CD4-positive, alpha-beta memory T cell (primary cell): ENCODE data around the gene KCNJ15. TPM values are rescaled to one million over a fixed set of nuclear protein-coding genes. Genes with fewer than 3 reads are reported as not detected.

Source experiments
- CTCF ChIA-PET: fragments of 350-600 bp; sonication (Branson Sonifier 250); formaldehyde crosslinking; loops from one replicate; lab custom pipeline; 2021; ENCODE audit warnings: inconsistent platforms; ENCODE audit not compliant: partially characterized antibody; lab: Charles Lee
- POLR2A ChIA-PET: fragments of 350-600 bp; sonication (Branson Sonifier 250); formaldehyde crosslinking; loops from one replicate; lab custom pipeline; 2021; ENCODE audit not compliant: partially characterized antibody; lab: Charles Lee
- DNase-seq, 5 donors: peaks; one replicate each; pipeline versions ENCODE4 v3.0.0 to v3.0.0-alpha.2; 2020 to 2022; ENCODE audit warnings: mixed read lengths in 1 of 5
- H3K27ac ChIP-seq: one replicate; pipeline ENCODE4 v1.7.0; 2013; ENCODE audit warnings: low read depth, low read length
- H3K27me3 ChIP-seq: 2 replicates; pipeline ENCODE4 v1.7.0; 2013; ENCODE audit warnings: mild to moderate bottlenecking, low read length, moderate library complexity; ENCODE audit not compliant: insufficient read depth
- H3K36me3 ChIP-seq: 2 replicates; pipeline ENCODE4 v1.7.0; 2013; ENCODE audit warnings: mild to moderate bottlenecking, low read length, moderate library complexity; ENCODE audit not compliant: insufficient read depth
- H3K4me1 ChIP-seq: 2 replicates; pipeline ENCODE4 v1.7.0; 2013; ENCODE audit warnings: mild to moderate bottlenecking, low read length, moderate library complexity; ENCODE audit not compliant: insufficient read depth
- H3K4me3 ChIP-seq, 2 donors: one replicate each; pipeline ENCODE4 v1.7.0; 2013; ENCODE audit warnings: low read length in 2 of 2, mild to moderate bottlenecking in 1 of 2
- H3K9me3 ChIP-seq, 2 donors: one replicate each; pipeline ENCODE4 v1.7.0; 2013; ENCODE audit warnings: low read length in 2 of 2, control low read depth in 1 of 2; ENCODE audit not compliant: control insufficient read depth in 1 of 2
- H3K27ac Mint-ChIP-seq, 7 donors: one replicate each; pipeline ENCODE4 v1.8.0; 2020 to 2021; ENCODE audit warnings: mixed read lengths in 7 of 7, mild to moderate bottlenecking in 6 of 7, inconsistent platforms in 3 of 7, moderate library complexity in 3 of 7
- H3K27me3 Mint-ChIP-seq, 2 donors: one replicate each; pipeline ENCODE4 v1.8.0; 2020 to 2021; ENCODE audit warnings: mixed read lengths in 2 of 2
- H3K36me3 Mint-ChIP-seq, 2 donors: one replicate each; pipeline ENCODE4 v1.8.0; 2020 to 2021; ENCODE audit warnings: mixed read lengths in 2 of 2, inconsistent platforms in 1 of 2, mild to moderate bottlenecking in 1 of 2
- H3K4me1 Mint-ChIP-seq, 4 donors: one replicate each; pipeline ENCODE4 v1.8.0; 2020 to 2021; ENCODE audit warnings: mixed read lengths in 4 of 4, mild to moderate bottlenecking in 1 of 4
- H3K4me3 Mint-ChIP-seq, 8 donors: one replicate each; pipeline ENCODE4 v1.8.0; 2020 to 2021; ENCODE audit warnings: mixed read lengths in 8 of 8, mild to moderate bottlenecking in 7 of 8, moderate library complexity in 6 of 8, inconsistent platforms in 3 of 8
- H3K9me3 Mint-ChIP-seq, 8 donors: one replicate each; pipeline ENCODE4 v1.8.0; 2020 to 2021; ENCODE audit warnings: mixed read lengths in 8 of 8, mild to moderate bottlenecking in 5 of 8, inconsistent platforms in 3 of 8, moderate library complexity in 1 of 8
- intact Hi-C: fragments of 100-400 bp; cut with micrococcal nuclease; formaldehyde crosslinking; loops from one replicate; pipeline ENCODE4 v1.15.1; 2023
- polyA plus RNA-seq, 2 donors: library from polyadenylated mRNA; unstranded; fragments of 300-500 nt; fragmentation: Illumina TruSeq; gene quantifications; one replicate each; pipeline ENCODE4 v1.2.3, GENCODE V29; 2021
- total RNA-seq, 2 experiments: library from RNA; stranded (reverse); gene quantifications; one replicate each; pipeline ENCODE4 v1.2.3, GENCODE V29; 2021

Gene KCNJ15
- total and polyA plus RNA-seq, 4 experiments from 2014 or later: 0.17 to 1.1 (median 0.51) TPM

DNA sequence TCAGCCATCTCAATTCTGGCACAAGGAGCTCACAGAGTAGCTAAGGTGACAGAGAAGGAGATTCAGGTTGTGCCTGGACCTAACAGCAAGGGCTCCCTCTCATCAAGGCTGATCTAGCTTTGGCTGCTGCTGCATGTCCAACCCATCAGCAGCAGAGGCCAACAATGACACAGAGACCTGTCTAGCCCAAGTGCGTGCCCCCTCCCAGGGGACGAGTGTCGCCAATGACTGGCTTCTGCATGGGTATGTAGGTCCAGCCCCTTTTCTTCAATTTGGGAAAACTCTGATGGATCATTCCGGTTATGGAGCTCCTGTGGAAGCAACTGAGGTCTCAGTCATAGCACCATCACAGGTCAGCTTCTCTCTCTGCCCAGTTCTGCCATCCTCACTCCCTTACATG is 83.3 kb downstream of the KCNJ15 start:
- DNase-seq: no peak
- Histone ChIP-seq H3K27me3 (no peaks in the 10 kb centered on the region), H3K4me1 (no peaks in the 10 kb centered on the region), H3K4me3 (no peak overlapping the region), H3K36me3 (no peaks in the 10 kb centered on the region), H3K9me3 (no peaks in the 10 kb centered on the region), H3K27ac (no peak overlapping the region)
- H3K27ac Mint-ChIP-seq: no peak overlapping the region
- no peaks in the 10 kb centered on the region for H3K9me3 Mint-ChIP-seq
- H3K36me3 Mint-ChIP-seq: no peaks in the 10 kb centered on the region
- no peak overlapping the region for H3K4me3 Mint-ChIP-seq
- ChIA-PET POLR2A (no interaction called here), CTCF (no interaction called here)
- no peaks in the 10 kb centered on the region for H3K4me1 Mint-ChIP-seq
- H3K27me3 Mint-ChIP-seq: no peaks in the 10 kb centered on the region
- intact Hi-C loops: no loop called here

DNA sequence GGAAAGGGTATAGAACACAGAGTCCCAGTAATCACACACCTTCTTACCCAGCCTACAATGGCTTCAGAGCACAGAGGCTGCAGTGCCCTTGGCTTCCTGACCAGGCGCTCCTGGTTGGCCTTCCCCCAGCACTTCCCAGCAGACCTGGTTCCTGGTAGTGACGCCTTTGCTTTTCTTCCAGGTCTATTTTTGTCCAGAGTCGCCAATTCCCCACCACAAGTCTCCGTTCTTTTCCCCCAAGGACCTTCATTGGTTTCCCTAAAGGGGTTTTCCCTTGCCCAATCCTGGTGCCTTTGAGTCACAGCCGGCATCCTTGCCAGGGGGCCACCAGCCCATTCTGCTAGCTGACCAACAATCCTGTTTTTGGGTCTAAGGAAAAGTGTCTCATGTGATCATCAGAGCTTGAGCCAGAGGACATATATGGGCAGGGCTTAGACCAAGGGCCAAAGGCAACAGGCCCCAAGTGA is 84.8 kb downstream of the KCNJ15 start:
- H3K36me3 Mint-ChIP-seq: no peaks in the 10 kb centered on the region
- no peak overlapping the region for H3K27ac Mint-ChIP-seq
- Histone ChIP-seq H3K4me3 (no peak overlapping the region), H3K36me3 (no peaks in the 10 kb centered on the region), H3K4me1 (no peaks in the 10 kb centered on the region), H3K27me3 (no peaks in the 10 kb centered on the region), H3K27ac (no peak overlapping the region), H3K9me3 (no peaks in the 10 kb centered on the region)
- DNase-seq: no peak
- ChIA-PET POLR2A (no interaction called here), CTCF (no interaction called here)
- no peaks in the 10 kb centered on the region for H3K27me3 Mint-ChIP-seq
- peaks cover 0 to 3% (median 0%) of the 10 kb centered on the region in 8 donors for H3K9me3 Mint-ChIP-seq
- intact Hi-C loops: no loop called here
- no peaks in the 10 kb centered on the region for H3K4me1 Mint-ChIP-seq
- no peak overlapping the region for H3K4me3 Mint-ChIP-seq

DNA sequence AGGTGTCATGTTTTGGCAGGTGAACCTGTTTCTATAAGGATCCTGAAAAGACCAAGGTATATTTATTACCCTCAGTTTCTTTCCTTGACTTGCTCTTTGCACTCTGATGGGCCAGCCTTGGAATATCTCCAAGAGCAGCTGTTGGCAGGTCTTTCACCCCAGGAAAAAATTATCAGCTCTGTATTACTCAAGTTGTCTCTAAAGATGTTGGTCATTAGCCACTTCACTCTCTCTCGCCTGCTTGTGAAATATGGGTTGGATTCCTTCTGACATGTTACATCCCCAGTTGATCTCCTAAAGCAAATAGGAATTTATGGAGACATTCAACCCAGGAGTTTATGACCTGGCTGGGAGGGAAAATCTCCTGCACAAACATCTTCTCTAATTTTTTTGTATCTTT is 85.9 kb downstream of the KCNJ15 start:
- Histone ChIP-seq H3K9me3 (no peaks in the 10 kb centered on the region), H3K4me3 (no peak overlapping the region), H3K27me3 (no peaks in the 10 kb centered on the region), H3K36me3 (no peaks in the 10 kb centered on the region), H3K27ac (no peak overlapping the region), H3K4me1 (no peaks in the 10 kb centered on the region)
- H3K36me3 Mint-ChIP-seq: no peaks in the 10 kb centered on the region
- CTCF ChIA-PET: no interaction called here
- peaks cover 0 to 3% (median 0%) of the 10 kb centered on the region in 8 donors for H3K9me3 Mint-ChIP-seq
- H3K4me3 Mint-ChIP-seq: no peak overlapping the region
- intact Hi-C loops: no loop called here
- no peak for DNase-seq
- no peaks in the 10 kb centered on the region for H3K4me1 Mint-ChIP-seq
- POLR2A ChIA-PET: no interaction called here
- H3K27ac Mint-ChIP-seq: no peak overlapping the region
- H3K27me3 Mint-ChIP-seq: no peaks in the 10 kb centered on the region

DNA sequence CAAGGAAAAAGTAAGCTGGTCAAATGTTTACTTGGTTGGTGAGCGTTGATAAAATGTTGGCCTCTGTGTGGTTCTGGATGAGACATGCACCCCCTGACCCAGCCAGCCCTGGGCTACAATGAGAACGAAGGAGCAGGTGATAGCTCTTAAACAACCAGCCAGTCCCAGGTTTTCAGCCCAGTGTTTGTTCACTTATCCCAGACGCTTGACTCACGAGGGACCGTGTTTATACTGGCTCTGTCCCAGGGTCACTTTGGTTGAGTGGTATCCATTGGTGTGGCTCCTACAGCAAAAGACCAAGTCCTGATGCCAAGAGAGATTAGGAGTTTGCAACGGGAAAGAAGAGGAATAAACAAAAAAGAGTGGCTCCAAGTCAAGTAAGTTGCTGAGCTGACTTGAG is 86.9 kb downstream of the KCNJ15 start:
- Mint-ChIP-seq H3K27ac (no peak overlapping the region), H3K4me3 (no peak overlapping the region), H3K4me1 (no peaks in the 10 kb centered on the region), H3K36me3 (no peaks in the 10 kb centered on the region), H3K27me3 (no peaks in the 10 kb centered on the region), H3K9me3 (peaks cover 0 to 3% (median 0%) of the 10 kb centered on the region in 8 donors)
- Histone ChIP-seq H3K9me3 (no peaks in the 10 kb centered on the region), H3K4me3 (no peak overlapping the region), H3K36me3 (no peaks in the 10 kb centered on the region), H3K27ac (no peak overlapping the region), H3K27me3 (no peaks in the 10 kb centered on the region), H3K4me1 (no peaks in the 10 kb centered on the region)
- intact Hi-C loops: no loop called here
- POLR2A ChIA-PET: no interaction called here
- CTCF ChIA-PET: interaction anchor here (1.4 kb wide), 1 partner anchor 9 kb away, joined by 4 read pairs; no protein-coding TSS in a partner anchor
- DNase-seq: no peak

DNA sequence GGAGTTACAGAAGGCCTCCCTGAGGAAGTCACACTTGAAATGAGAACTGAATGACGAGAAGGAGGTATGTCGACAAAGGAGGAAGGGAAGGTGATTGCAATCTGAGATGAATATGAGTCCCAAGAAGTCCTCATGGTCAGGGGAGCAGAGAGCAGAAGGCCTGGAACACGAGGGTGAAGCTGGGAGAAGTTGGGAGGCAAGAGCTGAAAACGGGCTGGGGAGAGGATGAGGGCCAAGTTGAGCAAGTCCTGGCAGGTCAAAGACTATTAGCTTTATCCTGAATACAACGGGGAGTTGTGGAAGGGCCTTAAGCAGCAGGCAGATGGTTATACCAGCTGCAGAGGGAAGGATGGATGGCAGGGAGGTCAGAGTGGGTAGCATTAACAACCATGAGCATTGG is 89.5 kb downstream of the KCNJ15 start:
- Histone ChIP-seq H3K36me3 (no peaks in the 10 kb centered on the region), H3K27ac (no peak overlapping the region), H3K4me3 (no peak overlapping the region), H3K27me3 (no peaks in the 10 kb centered on the region), H3K9me3 (no peaks in the 10 kb centered on the region), H3K4me1 (no peaks in the 10 kb centered on the region)
- Mint-ChIP-seq H3K9me3 (peaks cover 0 to 3% (median 0%) of the 10 kb centered on the region in 8 donors), H3K4me1 (peaks cover 0 to 4% (median 1%) of the 10 kb centered on the region in 4 donors), H3K4me3 (no peak overlapping the region), H3K27me3 (peaks cover 0 to 4% of the 10 kb centered on the region in 2 donors), H3K27ac (no peak overlapping the region), H3K36me3 (no peaks in the 10 kb centered on the region)
- POLR2A ChIA-PET: no interaction called here
- intact Hi-C loops: no loop called here
- DNase-seq: no peak
- CTCF ChIA-PET: interaction anchor here (1.1 kb wide), 1 partner anchor 10 kb away, joined by 3 read pairs; no protein-coding TSS in a partner anchor

DNA sequence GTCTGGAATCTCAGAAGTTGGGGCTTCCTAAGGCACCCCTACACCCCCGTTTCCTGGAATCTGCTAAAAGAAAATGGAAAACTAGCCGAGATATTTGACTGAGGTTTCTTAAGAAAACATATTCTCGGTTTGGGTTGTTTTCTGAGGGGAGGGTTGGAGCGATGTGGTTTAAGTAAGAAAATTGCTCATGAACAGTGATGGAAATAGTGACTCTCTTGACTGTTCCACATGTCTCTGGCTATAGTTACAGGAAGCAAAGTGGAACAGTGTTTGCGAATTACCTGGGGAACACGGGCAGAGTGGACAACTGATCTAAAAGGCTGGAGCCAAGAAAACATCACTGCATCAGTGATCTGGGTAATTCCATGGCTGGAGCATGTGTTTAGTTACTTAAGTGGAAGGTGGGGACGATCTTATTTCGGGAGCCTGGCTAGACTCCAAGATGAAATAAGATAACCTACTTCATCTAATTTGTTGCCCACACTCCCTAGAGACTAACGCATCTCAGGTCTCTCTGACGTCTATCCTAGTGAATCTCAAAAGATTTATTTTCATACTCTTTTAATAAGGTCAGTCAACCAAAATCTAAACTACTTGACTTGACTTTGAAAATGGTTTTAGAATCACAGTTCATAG is 92.4 kb downstream of the KCNJ15 start:
- ChIA-PET POLR2A (no interaction called here), CTCF (interaction anchor here (11.1 kb wide), 1 partner anchor 130 kb away, joined by 137 read pairs; no protein-coding TSS in a partner anchor)
- DNase-seq: no peak
- Mint-ChIP-seq H3K27me3 (peaks cover 2 to 6% of the 10 kb centered on the region in 2 donors), H3K27ac (peak overlapping the region in 3 of 7 donors; percentile 8 to 60 (median 31)), H3K36me3 (no peaks in the 10 kb centered on the region), H3K9me3 (peaks cover 0 to 3% (median 0%) of the 10 kb centered on the region in 8 donors), H3K4me3 (peak overlapping the region in 1 of 8 donors; percentile 14), H3K4me1 (peaks cover 0 to 4% (median 1%) of the 10 kb centered on the region in 4 donors)
- Histone ChIP-seq H3K27me3 (no peaks in the 10 kb centered on the region), H3K4me1 (no peaks in the 10 kb centered on the region), H3K9me3 (no peaks in the 10 kb centered on the region), H3K27ac (no peak overlapping the region), H3K4me3 (no peak overlapping the region), H3K36me3 (no peaks in the 10 kb centered on the region)
- intact Hi-C loops: no loop called here

DNA sequence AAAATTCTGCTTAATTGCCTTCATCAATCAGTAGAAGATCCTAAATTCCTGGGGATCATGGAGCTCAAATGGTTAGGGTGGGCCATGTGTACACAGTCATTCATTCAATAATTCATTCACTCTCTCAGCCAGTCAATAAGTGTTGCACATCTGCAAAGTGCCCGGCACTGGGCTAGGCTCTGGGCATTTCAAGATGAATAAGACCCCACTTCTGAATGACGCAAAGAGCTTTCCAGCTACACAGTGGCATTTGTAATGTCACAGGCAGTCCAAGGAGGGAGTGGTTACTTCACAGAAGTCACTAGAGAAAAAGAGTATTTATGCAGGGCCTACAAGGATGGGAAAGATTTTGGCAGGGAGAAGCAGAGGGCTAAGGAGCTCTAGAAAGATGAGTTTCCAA is 93.2 kb downstream of the KCNJ15 start:
- no peak overlapping the region for H3K27ac ChIP-seq
- H3K27me3 ChIP-seq: no peaks in the 10 kb centered on the region
- peak overlapping the region in 1 of 7 donors; percentile 18 for H3K27ac Mint-ChIP-seq
- H3K9me3 ChIP-seq: no peaks in the 10 kb centered on the region
- H3K4me1 Mint-ChIP-seq: peaks cover 0 to 4% (median 1%) of the 10 kb centered on the region in 4 donors
- H3K27me3 Mint-ChIP-seq: peaks cover 3 to 8% of the 10 kb centered on the region in 2 donors
- DNase-seq: no peak
- no peaks in the 10 kb centered on the region for H3K36me3 ChIP-seq
- peaks cover 0 to 3% (median 0%) of the 10 kb centered on the region in 8 donors for H3K9me3 Mint-ChIP-seq
- POLR2A ChIA-PET: no interaction called here
- no peaks in the 10 kb centered on the region for H3K4me1 ChIP-seq
- CTCF ChIA-PET: interaction anchor here (11.1 kb wide), 1 partner anchor 131 kb away, joined by 137 read pairs; no protein-coding TSS in a partner anchor
- H3K4me3 Mint-ChIP-seq: peak overlapping the region in 1 of 8 donors; percentile 4
- H3K36me3 Mint-ChIP-seq: no peaks in the 10 kb centered on the region
- no peak overlapping the region for H3K4me3 ChIP-seq
- intact Hi-C loops: loop anchor here (10.0 kb wide), 2 partner anchors 645 to 675 kb away; no protein-coding TSS in a partner anchor
